PC-3 (cell line): ENCODE results near the gene TMTC2. TPM values are rescaled to one million over a fixed set of nuclear protein-coding genes. Genes with fewer than 3 reads are reported as not detected.

Source experiments
- ATAC-seq: fragments of 200-7000 bp; cut with Tn5 transposase; 2 replicates; pipeline ENCODE4 v1.9.1; 2020; ENCODE audit warnings: mild to moderate bottlenecking, moderate library complexity
- BruUV-seq: library from RNA; stranded (reverse); fragments of 400-500 nt; replicated peaks from 2 replicates; lab custom pipeline; 2021; lab: Mats Ljungman, UMichigan
- CTCF ChIA-PET: fragments of 300-600 bp; sonication (Branson Sonifier 250); formaldehyde crosslinking; loops from one replicate; lab custom pipeline; 2022; ENCODE audit warnings: antibody characterized with exemption; lab: Charles Lee
- POLR2A ChIA-PET: fragments of 300-600 bp; sonication (Branson Sonifier 250); formaldehyde crosslinking; loops from one replicate; lab custom pipeline; 2022; ENCODE audit warnings: antibody characterized with exemption; ENCODE audit not compliant: unreplicated experiment; lab: Charles Lee
- DNase-seq: peaks from one replicate; pipeline ENCODE4 v3.0.0-alpha.2; 2015
- H2AFZ ChIP-seq: fragments of 300-600 bp; sonication (generic); 2 replicates; pipeline ENCODE4 v1.6.0; 2016; ENCODE audit warnings: antibody characterized with exemption, low read length
- H3F3A ChIP-seq: fragments of 300-600 bp; sonication (generic); one replicate; pipeline ENCODE4 v1.6.0; 2017; ENCODE audit warnings: antibody characterized with exemption, low read length, control low read depth, mild to moderate bottlenecking; ENCODE audit not compliant: unreplicated experiment
- H3K27ac ChIP-seq: fragments of 300-600 bp; sonication (generic); 2 replicates; pipeline ENCODE4 v1.5.1; 2016; ENCODE audit warnings: mild to moderate bottlenecking, low read length
- H3K27me3 ChIP-seq: fragments of 300-600 bp; sonication (generic); 2 replicates; pipeline ENCODE4 v1.6.1; 2016; ENCODE audit warnings: low read length, mixed read lengths
- H3K36me3 ChIP-seq: fragments of 300-600 bp; sonication (generic); 2 replicates; pipeline ENCODE4 v1.6.1; 2016; ENCODE audit warnings: low read depth, mixed run types, low read length, mixed read lengths
- H3K4me1 ChIP-seq: fragments of 300-600 bp; sonication (generic); 2 replicates; pipeline ENCODE4 v1.5.1; 2016; ENCODE audit warnings: low read length; ENCODE audit not compliant: insufficient read depth
- H3K4me2 ChIP-seq: fragments of 300-600 bp; sonication (generic); 2 replicates; pipeline ENCODE4 v1.6.0; 2016; ENCODE audit warnings: low read length
- H3K4me3 ChIP-seq: fragments of 300-600 bp; sonication (generic); 2 replicates; pipeline ENCODE4 v1.5.1; 2016; ENCODE audit warnings: mild to moderate bottlenecking, low read length, mixed read lengths
- H3K79me2 ChIP-seq: fragments of 300-600 bp; sonication (generic); 2 replicates; pipeline ENCODE4 v1.6.1; 2017; ENCODE audit warnings: low read length, mixed read lengths
- H3K9ac ChIP-seq: fragments of 300-600 bp; sonication (generic); 2 replicates; pipeline ENCODE4 v1.6.0; 2016; ENCODE audit warnings: mild to moderate bottlenecking, low read length
- H3K9me2 ChIP-seq: fragments of 300-600 bp; sonication (generic); replicated peaks from 2 replicates; pipeline ENCODE4 v1.6.1; 2016; ENCODE audit warnings: mixed run types, low read length, mixed read lengths
- H3K9me3 ChIP-seq: fragments of 300-600 bp; sonication (generic); 2 replicates; pipeline ENCODE4 v1.6.1; 2016; ENCODE audit warnings: low read length, mixed read lengths
- H4K20me1 ChIP-seq: fragments of 300-600 bp; sonication (generic); 2 replicates; pipeline ENCODE4 v1.6.1; 2016; ENCODE audit warnings: low read length, mixed read lengths
- EZH2 ChIP-seq: fragments of 300-600 bp; sonication (generic); IDR thresholded peaks from one replicate; pipeline ENCODE4 v1.6.1; 2017; ENCODE audit warnings: antibody characterized with exemption, mild to moderate bottlenecking, low read length; ENCODE audit not compliant: unreplicated experiment
- EZH2phosphoT487 ChIP-seq: fragments of 300-600 bp; sonication (generic); IDR thresholded peaks from 2 replicates; pipeline ENCODE4 v1.6.1; 2018; ENCODE audit warnings: mild to moderate bottlenecking, antibody characterized with exemption, low read length, borderline replicate concordance
- intact Hi-C: fragments of 100-400 bp; cut with micrococcal nuclease; formaldehyde crosslinking; loops from 2 replicates; pipeline ENCODE4 v1.9.0; 2023
- total RNA-seq: library from RNA; depleted of rRNA; stranded (reverse); fragments of >200 nt; gene quantifications from 2 replicates; pipeline ENCODE4 v1.2.3, GENCODE V29; 2014
- TF ChIP-seq, protein P1 (sequence below): fragments of 300-600 bp; sonication (generic); conservative IDR thresholded peaks from 2 replicates; pipeline ENCODE4 v1.5.1; 2017; ENCODE audit warnings: antibody characterized with exemption, low read depth, mild to moderate bottlenecking, low read length

TMTC2 gene
- total RNA-seq, 1 experiment from 2014 or later: 10.7 TPM

GRCh38 chr12:82781309-82781997 lies 94.7 kb downstream of the TMTC2 start:
- BruUV-seq: no TSS peak
- H3K79me2 ChIP-seq: no peaks in the 10 kb centered on the region
- intact Hi-C loops: no loop called here
- H2AFZ ChIP-seq: no peak overlapping the region
- no peaks in the 10 kb centered on the region for H4K20me1 ChIP-seq
- ChIA-PET POLR2A (no interaction called here), CTCF (interaction anchor here (0.6 kb wide), 1 partner anchor 46 kb away, joined by 6 read pairs; no protein-coding TSS in a partner anchor)
- ATAC-seq (no peak), DNase-seq (no peak)
- no peaks in the 10 kb centered on the region for H3K36me3 ChIP-seq
- no peaks in the 10 kb centered on the region for H3K4me1 ChIP-seq
- H3K4me3 ChIP-seq: no peak overlapping the region
- no peaks in the 10 kb centered on the region for H3K9me2 ChIP-seq
- H3K27ac ChIP-seq: no peak overlapping the region
- H3K27me3 ChIP-seq: no peaks in the 10 kb centered on the region
- TF ChIP-seq, protein P1, sequence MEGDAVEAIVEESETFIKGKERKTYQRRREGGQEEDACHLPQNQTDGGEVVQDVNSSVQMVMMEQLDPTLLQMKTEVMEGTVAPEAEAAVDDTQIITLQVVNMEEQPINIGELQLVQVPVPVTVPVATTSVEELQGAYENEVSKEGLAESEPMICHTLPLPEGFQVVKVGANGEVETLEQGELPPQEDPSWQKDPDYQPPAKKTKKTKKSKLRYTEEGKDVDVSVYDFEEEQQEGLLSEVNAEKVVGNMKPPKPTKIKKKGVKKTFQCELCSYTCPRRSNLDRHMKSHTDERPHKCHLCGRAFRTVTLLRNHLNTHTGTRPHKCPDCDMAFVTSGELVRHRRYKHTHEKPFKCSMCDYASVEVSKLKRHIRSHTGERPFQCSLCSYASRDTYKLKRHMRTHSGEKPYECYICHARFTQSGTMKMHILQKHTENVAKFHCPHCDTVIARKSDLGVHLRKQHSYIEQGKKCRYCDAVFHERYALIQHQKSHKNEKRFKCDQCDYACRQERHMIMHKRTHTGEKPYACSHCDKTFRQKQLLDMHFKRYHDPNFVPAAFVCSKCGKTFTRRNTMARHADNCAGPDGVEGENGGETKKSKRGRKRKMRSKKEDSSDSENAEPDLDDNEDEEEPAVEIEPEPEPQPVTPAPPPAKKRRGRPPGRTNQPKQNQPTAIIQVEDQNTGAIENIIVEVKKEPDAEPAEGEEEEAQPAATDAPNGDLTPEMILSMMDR: no peak
- TF ChIP-seq EZH2 (no peak), EZH2phosphoT487 (no peak)
- no peak overlapping the region for H3K9ac ChIP-seq
- no peak overlapping the region for H3K4me2 ChIP-seq
- no peaks in the 10 kb centered on the region for H3F3A ChIP-seq
- H3K9me3 ChIP-seq: no peaks in the 10 kb centered on the region

DNA sequence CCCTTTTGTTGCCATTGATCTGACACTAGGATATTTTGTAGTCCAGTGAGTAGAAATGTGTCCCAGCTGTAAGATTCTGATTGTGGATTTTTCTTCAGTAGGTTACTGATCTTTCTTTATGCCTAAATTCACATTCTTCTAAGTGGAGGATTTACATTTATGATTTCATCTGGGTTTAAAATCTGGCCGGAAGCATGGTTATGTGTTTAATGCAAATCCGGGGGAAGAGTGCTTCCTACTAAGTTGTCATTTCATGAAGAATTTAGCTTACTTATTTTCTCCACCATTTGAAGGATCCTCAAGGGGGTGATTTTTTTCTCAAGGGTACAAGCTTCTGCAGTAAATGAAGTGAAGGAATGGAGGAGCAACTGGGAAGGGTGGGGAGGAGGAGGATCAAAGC lies 96.7 kb downstream of the TMTC2 start:
- no peak overlapping the region for H3K9ac ChIP-seq
- H3K79me2 ChIP-seq: no peaks in the 10 kb centered on the region
- ChIA-PET CTCF (no interaction called here), POLR2A (no interaction called here)
- no peaks in the 10 kb centered on the region for H3F3A ChIP-seq
- no peak overlapping the region for H3K4me2 ChIP-seq
- H2AFZ ChIP-seq: no peak overlapping the region
- H3K4me1 ChIP-seq: no peaks in the 10 kb centered on the region
- no peak overlapping the region for H3K4me3 ChIP-seq
- no peaks in the 10 kb centered on the region for H3K9me2 ChIP-seq
- ATAC-seq: no peak
- no TSS peak for BruUV-seq
- TF ChIP-seq EZH2phosphoT487: no peak
- H3K36me3 ChIP-seq: no peaks in the 10 kb centered on the region
- intact Hi-C loops: no loop called here
- H3K27me3 ChIP-seq: no peaks in the 10 kb centered on the region
- no peaks in the 10 kb centered on the region for H4K20me1 ChIP-seq
- H3K9me3 ChIP-seq: no peaks in the 10 kb centered on the region
- DNase-seq: no peak
- H3K27ac ChIP-seq: no peak overlapping the region

GRCh38 chr12:82787016-82787415 lies 100.3 kb downstream of the TMTC2 start:
- DNase-seq: no peak
- Histone ChIP-seq H3K79me2 (no peaks in the 10 kb centered on the region), H3K4me3 (no peak overlapping the region), H3F3A (no peaks in the 10 kb centered on the region), H3K4me2 (no peak overlapping the region), H3K9me2 (no peaks in the 10 kb centered on the region), H3K4me1 (no peaks in the 10 kb centered on the region), H3K9me3 (no peaks in the 10 kb centered on the region), H4K20me1 (no peaks in the 10 kb centered on the region), H3K36me3 (no peaks in the 10 kb centered on the region), H3K9ac (no peak overlapping the region), H2AFZ (no peak overlapping the region), H3K27ac (no peak overlapping the region), H3K27me3 (no peaks in the 10 kb centered on the region)
- no TSS peak for BruUV-seq
- no peak for TF ChIP-seq EZH2
- no peak for TF ChIP-seq EZH2phosphoT487
- TF ChIP-seq, protein P1: no peak
- POLR2A ChIA-PET: no interaction called here
- no peak for ATAC-seq
- CTCF ChIA-PET: no interaction called here
- intact Hi-C loops: no loop called here
